ENCODE measurements around the gene CTXN1.

DNA sequence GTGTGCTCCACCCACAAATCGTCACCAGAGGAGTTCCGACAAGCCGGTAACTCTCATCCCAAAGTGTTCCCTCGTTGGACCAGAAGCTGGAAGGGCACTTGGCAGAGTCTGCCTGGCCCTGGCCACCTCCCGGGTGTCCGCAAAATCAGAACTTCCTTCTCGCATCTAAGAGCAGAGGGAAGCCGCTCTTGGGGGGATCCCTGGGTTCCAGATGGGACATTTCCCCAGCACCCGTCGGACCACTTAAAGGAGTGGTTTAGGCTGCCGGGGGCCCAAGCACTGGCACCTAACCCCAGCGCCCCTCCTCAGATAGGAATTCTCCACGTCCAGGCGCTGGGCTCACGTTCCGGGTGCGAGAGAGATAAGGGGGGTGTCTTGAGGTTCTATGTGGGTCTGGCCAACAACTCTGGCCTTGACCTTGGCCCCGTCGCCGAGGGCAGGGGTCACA lies 23.1 kb downstream of the CTXN1 start:
- TF ChIP-seq CTCF (IDR thresholded peaks at IDR 0.05) (no peak), POLR2A (IDR thresholded peaks at IDR 0.05) (no peak)

Measured in adrenal gland (tissue), 5 donors.